SW480 (cell line): Measurements from ENCODE around the gene PAGR1.
"Not testable (repeated sequence)": the region's sequence is repeated elsewhere in the genome, so short reads cannot be mapped to it uniquely, and the experiment has no call there.

Experiments used
- DNase-seq: peaks from one replicate; pipeline ENCODE4 v3.0.0-alpha.2; 2016; ENCODE audit warnings: low spot score

The PAGR1 gene

GRCh38 chr16:29864205-29864604, 48.3 kb downstream of the PAGR1 start:
- DNase-seq = no peak

DNA sequence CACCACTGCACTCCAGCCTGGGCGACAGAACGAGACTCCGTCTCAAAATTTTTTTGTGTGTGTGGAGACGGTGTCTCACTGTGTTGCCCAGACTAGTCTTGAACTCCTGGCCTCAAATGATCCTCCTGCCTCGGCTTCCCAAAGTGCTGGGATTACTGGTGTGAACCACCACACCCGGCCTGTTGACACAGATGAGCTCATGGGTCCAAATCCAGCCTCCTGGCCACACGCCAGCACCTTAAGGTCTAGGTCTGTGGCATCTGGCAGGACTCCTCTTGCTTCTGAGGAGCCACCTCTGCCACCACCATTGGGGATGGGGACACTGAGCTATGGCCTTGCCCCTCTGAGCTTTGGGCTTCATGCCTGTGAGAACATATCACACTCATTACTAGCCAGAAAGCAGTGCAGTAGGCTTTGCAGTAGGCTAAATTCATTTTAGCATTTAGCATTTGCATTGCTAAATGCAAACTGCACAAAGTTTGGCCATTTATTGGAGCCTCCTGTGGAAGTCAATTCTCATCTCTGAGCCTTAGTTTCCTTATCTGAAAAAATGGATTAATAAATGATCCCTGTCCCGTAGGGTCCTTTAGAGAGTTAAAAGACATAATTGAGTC, 52.6 kb downstream of the PAGR1 start:
- no peak for DNase-seq

- not testable (repeated sequence) for DNase-seq
Observed at GRCh38 chr16:29869067-29869466, 53.1 kb downstream of the PAGR1 start.
